Activated B cell treated with CpG ODN at 0.5 μM for 24 hours (primary cell): ENCODE measurements around the gene ABCG1. TPM values are rescaled to one million over a fixed set of nuclear protein-coding genes. Genes with fewer than 3 reads are reported as not detected.

Experiments used
- ATAC-seq: fragments of 200-7000 bp; cut with Tn5 transposase; one replicate; pipeline ENCODE4 v1.10.0; 2021; ENCODE audit warnings: low read depth, mild to moderate bottlenecking, moderate library complexity
- CTCF ChIA-PET: fragments of 350-600 bp; sonication (Branson Sonifier 250); formaldehyde crosslinking; loops from one replicate; lab custom pipeline; 2021; ENCODE audit warnings: antibody characterized with exemption; lab: Charles Lee
- POLR2A ChIA-PET: fragments of 350-600 bp; sonication (Branson Sonifier 250); formaldehyde crosslinking; loops from one replicate; lab custom pipeline; 2021; ENCODE audit warnings: antibody characterized with exemption; lab: Charles Lee
- DNase-seq: peaks from one replicate; pipeline ENCODE4 v3.0.0; 2022
- H3K27ac Mint-ChIP-seq: one replicate; pipeline ENCODE4 v1.8.0; 2020; ENCODE audit warnings: mixed read lengths
- H3K27me3 Mint-ChIP-seq: one replicate; pipeline ENCODE4 v1.8.0; 2021; ENCODE audit warnings: mixed read lengths
- H3K36me3 Mint-ChIP-seq: one replicate; pipeline ENCODE4 v1.8.0; 2021; ENCODE audit warnings: low read depth, mixed read lengths
- H3K4me1 Mint-ChIP-seq: one replicate; pipeline ENCODE4 v1.8.0; 2021; ENCODE audit warnings: mixed read lengths
- H3K4me3 Mint-ChIP-seq: one replicate; pipeline ENCODE4 v1.8.0; 2020; ENCODE audit warnings: mild to moderate bottlenecking, mixed read lengths
- H3K9me3 Mint-ChIP-seq: one replicate; pipeline ENCODE4 v1.8.0; 2020; ENCODE audit warnings: mixed read lengths
- CTCF ChIP-seq: fragments of 200-600 bp; IDR thresholded peaks from one replicate; pipeline ENCODE4 v1.8.0; 2022; ENCODE audit warnings: antibody characterized with exemption, mild to moderate bottlenecking
- intact Hi-C: fragments of 100-400 bp; cut with micrococcal nuclease; formaldehyde crosslinking; loops from one replicate; pipeline ENCODE4 v1.15.1; 2024
- total RNA-seq: library from RNA; stranded (reverse); gene quantifications from 2 replicates; pipeline ENCODE4 v1.2.3, GENCODE V29; 2022

The ABCG1 gene
- total RNA-seq, 1 donor from 2014 or later: 3.4 TPM

- no peak for TF ChIP-seq CTCF
- Mint-ChIP-seq H3K27me3 (no peaks in the 10 kb centered on the region), H3K4me1 (peaks cover 46% of the 10 kb centered on the region), H3K27ac (no peak overlapping the region), H3K36me3 (peaks cover 43% of the 10 kb centered on the region), H3K4me3 (no peak overlapping the region), H3K9me3 (no peaks in the 10 kb centered on the region)
- ChIA-PET CTCF (no interaction called here), POLR2A (no interaction called here)
- intact Hi-C loops: no loop called here
- ATAC-seq (no peak), DNase-seq (no peak)
These were observed 4.0 kb downstream of the ABCG1 start for GRCh38 chr21:42222821-42223390.

GRCh38 chr21:42223826-42224575 is 5.1 kb downstream of the ABCG1 start:
- no peaks in the 10 kb centered on the region for H3K27me3 Mint-ChIP-seq
- H3K36me3 Mint-ChIP-seq: peaks cover 44% of the 10 kb centered on the region
- H3K4me1 Mint-ChIP-seq: peaks cover 52% of the 10 kb centered on the region
- no peak overlapping the region for H3K4me3 Mint-ChIP-seq
- no peaks in the 10 kb centered on the region for H3K9me3 Mint-ChIP-seq
- POLR2A ChIA-PET: interaction anchor here (0.9 kb wide), 1 partner anchor 9 kb away, joined by 4 read pairs; no protein-coding TSS in a partner anchor
- DNase-seq (no peak), ATAC-seq (no peak)
- no peak for TF ChIP-seq CTCF
- H3K27ac Mint-ChIP-seq: no peak overlapping the region
- intact Hi-C loops: no loop called here
- CTCF ChIA-PET: interaction anchor here (1.0 kb wide), 1 partner anchor 25 kb away, joined by 4 read pairs; no protein-coding TSS in a partner anchor

- POLR2A ChIA-PET: interaction anchor here (0.9 kb wide), 1 partner anchor 8 kb away, joined by 4 read pairs; no protein-coding TSS in a partner anchor
- H3K9me3 Mint-ChIP-seq: no peaks in the 10 kb centered on the region
- intact Hi-C loops: loop anchor here (5.0 kb wide), 1 partner anchor 312 kb away; no protein-coding TSS in a partner anchor
- H3K36me3 Mint-ChIP-seq: peaks cover 49% of the 10 kb centered on the region
- no peak overlapping the region for H3K4me3 Mint-ChIP-seq
- CTCF ChIA-PET: no interaction called here
- H3K27me3 Mint-ChIP-seq: no peaks in the 10 kb centered on the region
- ATAC-seq (no peak), DNase-seq (no peak)
- no peak for TF ChIP-seq CTCF
- H3K4me1 Mint-ChIP-seq: peaks cover 60% of the 10 kb centered on the region
- no peak overlapping the region for H3K27ac Mint-ChIP-seq
These were observed 6.1 kb downstream of the ABCG1 start for GRCh38 chr21:42225042-42225441.

- CTCF ChIA-PET: no interaction called here
These were observed 6.7 kb downstream of the ABCG1 start for GRCh38 chr21:42225571-42226155.

More at GRCh38 chr21:42225571-42226155, 6.7 kb downstream of the ABCG1 start:
- DNase-seq (no peak), ATAC-seq (no peak)
- Mint-ChIP-seq H3K27ac (no peak overlapping the region), H3K9me3 (no peaks in the 10 kb centered on the region), H3K4me1 (peaks cover 59% of the 10 kb centered on the region), H3K4me3 (no peak overlapping the region), H3K27me3 (no peaks in the 10 kb centered on the region), H3K36me3 (peaks cover 52% of the 10 kb centered on the region)
- intact Hi-C loops: loop anchor here (5.0 kb wide), 1 partner anchor 312 kb away; no protein-coding TSS in a partner anchor
- TF ChIP-seq CTCF: no peak
- POLR2A ChIA-PET: no interaction called here
